HG03159 (cell line): ENCODE results near the gene CAPN10.

Experiments
- ATAC-seq: cut with Tn5 transposase; IDR thresholded peaks from one replicate; pipeline ENCODE4 v1.9.1; 2021; ENCODE audit warnings: mild to moderate bottlenecking, moderate library complexity; ENCODE audit not compliant: unreplicated experiment

Gene CAPN10

GRCh38 chr2:240574386-240575100, 12.0 kb upstream of the CAPN10 start:
- no peak for ATAC-seq

GRCh38 chr2:240575101-240575965, 11.2 kb upstream of the CAPN10 start:
- ATAC-seq: no peak

- ATAC-seq: no peak
Measured at GRCh38 chr2:240576036-240576435, 10.5 kb upstream of the CAPN10 start.

- no peak for ATAC-seq
Measured at GRCh38 chr2:240576436-240577205, 9.9 kb upstream of the CAPN10 start.

- ATAC-seq: no peak
Measured at GRCh38 chr2:240577281-240578109, 9.0 kb upstream of the CAPN10 start.

- ATAC-seq: no peak
Measured at GRCh38 chr2:240578110-240578450, 8.5 kb upstream of the CAPN10 start.

GRCh38 chr2:240578488-240578887, 8.0 kb upstream of the CAPN10 start:
- ATAC-seq: no peak

- no peak for ATAC-seq
Measured at GRCh38 chr2:240579071-240579762, 7.3 kb upstream of the CAPN10 start.

- ATAC-seq: no peak
Measured at GRCh38 chr2:240579771-240580614, 6.5 kb upstream of the CAPN10 start.

GRCh38 chr2:240581811-240582210, 4.7 kb upstream of the CAPN10 start:
- ATAC-seq: no peak

- ATAC-seq: no peak
Measured at GRCh38 chr2:240582781-240583180, 3.8 kb upstream of the CAPN10 start.

- ATAC-seq: no peak
Measured at GRCh38 chr2:240583774-240584173, 2.8 kb upstream of the CAPN10 start.

- peak; percentile 47 for ATAC-seq
Measured at GRCh38 chr2:240584486-240585031, 2.0 kb upstream of the CAPN10 start.

GRCh38 chr2:240585101-240585500, 1.4 kb upstream of the CAPN10 start:
- ATAC-seq: peak; percentile 36

- no peak for ATAC-seq
Measured at GRCh38 chr2:240585681-240586197, 795 bp upstream of the CAPN10 start.

GRCh38 chr2:240586919-240587800, 626 bp downstream of the CAPN10 start:
- peak; percentile 1 for ATAC-seq

- ATAC-seq: no peak
Measured at GRCh38 chr2:240588006-240588655, 1.6 kb downstream of the CAPN10 start.
